H9 (cell line): ENCODE measurements around the gene ADAMTS16. TPM values are rescaled to one million over a fixed set of nuclear protein-coding genes. Genes with fewer than 3 reads are reported as not detected.

Experiments used
- DNase-seq: peaks from one replicate; pipeline ENCODE4 v3.0.0-alpha.2; 2017
- H2AFZ ChIP-seq: one replicate; pipeline ENCODE4 v1.6.1; 2013; ENCODE audit warnings: mild to moderate bottlenecking, low read length, control low read depth, moderate library complexity
- H2AK5ac ChIP-seq: 2 replicates; pipeline ENCODE4 v1.6.1; 2013; ENCODE audit warnings: low read length, control low read depth, mixed read lengths; ENCODE audit not compliant: insufficient read length
- H2BK120ac ChIP-seq: one replicate; pipeline ENCODE4 v1.6.1; 2013; ENCODE audit warnings: low read depth, mild to moderate bottlenecking, low read length, control low read depth, inconsistent platforms; ENCODE audit not compliant: poor library complexity, severe bottlenecking
- H2BK12ac ChIP-seq: 2 replicates; pipeline ENCODE4 v1.6.1; 2013; ENCODE audit warnings: low read length, control low read depth, mixed read lengths, low read depth; ENCODE audit not compliant: insufficient read length
- H2BK15ac ChIP-seq: 2 replicates; pipeline ENCODE4 v1.6.1; 2013; ENCODE audit warnings: low read depth, low read length, control low read depth
- H2BK20ac ChIP-seq: one replicate; pipeline ENCODE4 v1.6.1; 2013; ENCODE audit warnings: low read depth, mild to moderate bottlenecking, low read length, control low read depth, inconsistent platforms; ENCODE audit not compliant: poor library complexity, severe bottlenecking
- H2BK5ac ChIP-seq: 2 replicates; pipeline ENCODE4 v1.6.1; 2013; ENCODE audit warnings: low read length, control low read depth, mixed read lengths; ENCODE audit not compliant: insufficient read length
- H3K14ac ChIP-seq: 2 replicates; pipeline ENCODE4 v1.6.1; 2013; ENCODE audit warnings: low read length, control low read depth; ENCODE audit not compliant: insufficient read depth
- H3K18ac ChIP-seq: 2 replicates; pipeline ENCODE4 v1.6.1; 2013; ENCODE audit warnings: low read depth, mild to moderate bottlenecking, mixed read lengths, low read length, control low read depth; ENCODE audit not compliant: insufficient read length
- H3K23ac ChIP-seq: 2 replicates; pipeline ENCODE4 v1.6.1; 2013; ENCODE audit warnings: low read length, control low read depth, mixed read lengths, low read depth; ENCODE audit not compliant: insufficient read length
- H3K23me2 ChIP-seq: 2 replicates; pipeline ENCODE4 v1.6.1; 2013; ENCODE audit warnings: low read depth, mild to moderate bottlenecking, mixed read lengths, low read length, control low read depth; ENCODE audit not compliant: insufficient read length, poor library complexity, severe bottlenecking
- H3K27ac ChIP-seq: 2 replicates; pipeline ENCODE4 v1.5.1; 2013; ENCODE audit warnings: low read length, control low read depth, mixed read lengths, low read depth; ENCODE audit not compliant: insufficient read length
- H3K27me3 ChIP-seq: 2 replicates; pipeline ENCODE4 v1.6.1; 2013; ENCODE audit warnings: low read length, control low read depth, inconsistent platforms; ENCODE audit not compliant: insufficient read depth
- H3K4ac ChIP-seq: 2 replicates; pipeline ENCODE4 v1.6.1; 2013; ENCODE audit warnings: low read depth, mild to moderate bottlenecking, control low read depth, inconsistent platforms, low read length, moderate library complexity
- H3K4me1 ChIP-seq: 2 replicates; pipeline ENCODE4 v1.6.1; 2013; ENCODE audit warnings: low read length, control low read depth, inconsistent platforms; ENCODE audit not compliant: insufficient read depth
- H3K4me2 ChIP-seq: 2 replicates; pipeline ENCODE4 v1.6.1; 2013; ENCODE audit warnings: low read length, control low read depth, mixed read lengths; ENCODE audit not compliant: insufficient read length, insufficient read depth
- H3K56ac ChIP-seq: 2 replicates; pipeline ENCODE4 v1.6.1; 2013; ENCODE audit warnings: low read depth, mild to moderate bottlenecking, mixed read lengths, low read length, control low read depth; ENCODE audit not compliant: insufficient read length
- H3K79me1 ChIP-seq: 2 replicates; pipeline ENCODE4 v1.6.1; 2013; ENCODE audit warnings: low read depth, mild to moderate bottlenecking, moderate library complexity, low read length, control low read depth, inconsistent platforms; ENCODE audit not compliant: insufficient read depth, poor library complexity, severe bottlenecking
- H3K79me2 ChIP-seq: 2 replicates; pipeline ENCODE4 v1.6.1; 2013; ENCODE audit warnings: low read length, control low read depth, inconsistent platforms; ENCODE audit not compliant: insufficient read depth
- H3K9ac ChIP-seq: 2 replicates; pipeline ENCODE4 v1.6.1; 2013; ENCODE audit warnings: low read length, control low read depth, mixed read lengths; ENCODE audit not compliant: insufficient read length; ENCODE audit errors: extremely low read depth
- H3K9me3 ChIP-seq: one replicate; pipeline ENCODE4 v1.6.1; 2013; ENCODE audit warnings: low read depth, low read length, inconsistent platforms; ENCODE audit not compliant: control insufficient read depth
- H3T11ph ChIP-seq: one replicate; pipeline ENCODE4 v1.6.1; 2013; ENCODE audit warnings: mild to moderate bottlenecking, low read length, control low read depth, inconsistent platforms
- H4K20me1 ChIP-seq: one replicate; pipeline ENCODE4 v1.6.1; 2013; ENCODE audit not compliant: control insufficient read depth, insufficient read length, insufficient read depth
- H4K5ac ChIP-seq: 2 replicates; pipeline ENCODE4 v1.6.1; 2013; ENCODE audit warnings: low read depth, mild to moderate bottlenecking, mixed read lengths, low read length, control low read depth; ENCODE audit not compliant: insufficient read length
- H4K8ac ChIP-seq: replicated peaks from 2 replicates; pipeline ENCODE4 v1.6.1; 2013; ENCODE audit warnings: low read length, control low read depth, mixed read lengths, low read depth; ENCODE audit not compliant: insufficient read length
- H4K91ac ChIP-seq: 2 replicates; pipeline ENCODE4 v1.6.1; 2013; ENCODE audit warnings: low read depth, mild to moderate bottlenecking, moderate library complexity, mixed read lengths, low read length, control low read depth; ENCODE audit not compliant: insufficient read length
- H3K27ac Mint-ChIP-seq, 3 experiments: 2 replicates in 2 of 3; 3 replicates in 1 of 3; pipeline ENCODE4 v1.8.0; 2020 to 2021; ENCODE audit warnings: mixed read lengths in 3 of 3, mild to moderate bottlenecking in 1 of 3, moderate library complexity in 1 of 3
- H3K27me3 Mint-ChIP-seq: 2 replicates; pipeline ENCODE4 v1.8.0; 2021; ENCODE audit warnings: low read depth, mild to moderate bottlenecking, moderate library complexity, mixed read lengths
- H3K36me3 Mint-ChIP-seq, 3 experiments: 2 replicates in 2 of 3; 3 replicates in 1 of 3; pipeline ENCODE4 v1.8.0; 2020 to 2021; ENCODE audit warnings: low read depth in 3 of 3, mixed read lengths in 3 of 3; ENCODE audit not compliant: insufficient read depth in 1 of 3
- H3K4me1 Mint-ChIP-seq, 2 experiments: 2 replicates each; pipeline ENCODE4 v1.8.0; 2020; ENCODE audit warnings: mixed read lengths in 2 of 2
- H3K4me3 Mint-ChIP-seq, 2 experiments: 2 replicates in 1 of 2; 3 replicates in 1 of 2; pipeline ENCODE4 v1.8.0; 2020 to 2021; ENCODE audit warnings: mild to moderate bottlenecking in 2 of 2, mixed read lengths in 2 of 2, moderate library complexity in 1 of 2
- H3K9me3 Mint-ChIP-seq, 2 experiments: 2 replicates in 1 of 2; 3 replicates in 1 of 2; pipeline ENCODE4 v1.8.0; 2020; ENCODE audit warnings: mild to moderate bottlenecking in 2 of 2, mixed read lengths in 2 of 2, moderate library complexity in 1 of 2
- CTCF ChIP-seq: fragments of 200-600 bp; sonication (generic); conservative IDR thresholded peaks from 3 replicates; pipeline ENCODE4 v1.8.0; 2021; ENCODE audit warnings: antibody characterized with exemption, mild to moderate bottlenecking
- WGBS: extraction: QIAGEN DNeasy Blood & Tissue Kit; methylation state at CpG from one replicate; pipeline ENCODE4 v1.1.7; 2013; ENCODE audit warnings: missing lambda C conversion rate, low lambda C conversion rate, mixed read lengths; ENCODE audit not compliant: insufficient read length; ENCODE audit errors: extremely low coverage; 5-methylcytosine and 5-hydroxymethylcytosine counted together
- total RNA-seq: library from RNA; stranded (reverse); gene quantifications from 2 replicates; pipeline ENCODE4 v1.2.1, GENCODE V29; 2021

Gene ADAMTS16
- total RNA-seq, 1 experiment from 2014 or later = 4.5 TPM

- Histone ChIP-seq H4K20me1 (no peaks in the 10 kb centered on the region), H3K56ac (no peak overlapping the region), H2AK5ac (no peak overlapping the region), H2BK120ac (no peak overlapping the region), H2BK12ac (no peak overlapping the region), H3K27me3 (no peaks in the 10 kb centered on the region), H3K4me1 (peaks cover 6% of the 10 kb centered on the region; the same call in 1 of the 2 replicates), H4K5ac (no peak overlapping the region), H3K23me2 (no peaks in the 10 kb centered on the region), H3K4ac (no peak overlapping the region), H2AFZ (no peak overlapping the region), H2BK20ac (no peak overlapping the region), H2BK15ac (no peak overlapping the region), H3T11ph (no peak overlapping the region), H3K4me2 (no peak overlapping the region), H3K79me1 (no peaks in the 10 kb centered on the region), H3K9me3 (no peaks in the 10 kb centered on the region), H3K23ac (no peak overlapping the region), H3K9ac (no peak overlapping the region), H4K91ac (no peak overlapping the region), H3K18ac (no peak overlapping the region), H3K27ac (no peak overlapping the region), H4K8ac (no peak overlapping the region), H3K14ac (no peak overlapping the region), H2BK5ac (no peak overlapping the region), H3K79me2 (no peaks in the 10 kb centered on the region)
- no peak for DNase-seq
- peaks cover 12% of the 10 kb centered on the region for H3K27me3 Mint-ChIP-seq
- no peak overlapping the region; a peak in 1 of 7 replicates for H3K27ac Mint-ChIP-seq
- WGBS = no CpG with 5 or more reads among the region's 11 CpGs
- H3K36me3 Mint-ChIP-seq = peaks cover 0 to 5% (median 3%) of the 10 kb centered on the region in 3 experiments; a peak in 3 of 7 replicates
- H3K9me3 Mint-ChIP-seq = no peaks in the 10 kb centered on the region
- no peak overlapping the region for H3K4me3 Mint-ChIP-seq
- peaks cover 17 to 23% of the 10 kb centered on the region in 2 experiments for H3K4me1 Mint-ChIP-seq
- no peak for TF ChIP-seq CTCF
Measured at GRCh38 chr5:5188376-5189050, 48.4 kb downstream of the ADAMTS16 start.
